ENCODE results near the gene KIF7. TPM values are rescaled to one million over a fixed set of nuclear protein-coding genes. Genes with fewer than 3 reads are reported as not detected.

KIF7 gene
- polyA plus RNA-seq, 1 experiment = 4.5 TPM

DNA sequence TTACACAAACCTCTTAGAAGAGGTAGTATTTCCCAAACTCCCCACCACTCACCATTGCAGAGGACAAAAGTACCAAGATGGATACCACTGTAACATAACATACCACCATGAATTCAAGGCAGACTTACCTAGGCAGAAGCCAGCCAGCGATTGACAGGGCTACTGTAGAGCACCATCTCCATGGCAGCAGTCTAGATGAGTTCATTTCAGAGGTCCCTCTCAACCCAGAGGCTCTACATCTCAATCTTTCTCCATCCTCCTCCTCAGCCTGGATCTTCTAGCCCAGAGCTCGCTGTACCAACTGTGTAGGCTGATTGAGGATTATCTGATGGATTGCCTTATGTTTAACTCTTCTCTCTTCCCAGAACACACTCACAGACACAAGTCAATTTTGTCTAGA lies 25.9 kb upstream of the KIF7 start:
- Histone ChIP-seq H3K27me3 (ENCODE audit: control insufficient read depth, insufficient read depth, low read length) (no peaks in the 10 kb centered on the region), H3K9me3 (ENCODE audit: control insufficient read depth, insufficient read depth, low read length) (no peaks in the 10 kb centered on the region), H3K4me3 (ENCODE audit: low read depth, low read length) (no peak overlapping the region), H3K27ac (ENCODE audit: low read depth, low read length) (no peak overlapping the region)
- no peak for DNase-seq (ENCODE audit: low read depth, low spot score)
- no peak for TF ChIP-seq CTCF (IDR thresholded peaks at IDR 0.05; ENCODE audit: low read depth, low read length)
- POLR2A ChIA-PET = interaction anchor here (0.5 kb wide), 1 partner anchor 49 kb away, joined by 13 read pairs; no protein-coding TSS in a partner anchor
- CTCF ChIA-PET = no interaction called here

- CTCF ChIA-PET = no interaction called here
- H3K27me3 ChIP-seq (ENCODE audit: control insufficient read depth, insufficient read depth, low read length) = no peaks in the 10 kb centered on the region
- no peak for DNase-seq (ENCODE audit: low read depth, low spot score)
- H3K4me3 ChIP-seq (ENCODE audit: low read depth, low read length) = no peak overlapping the region
- POLR2A ChIA-PET = no interaction called here
- no peak for TF ChIP-seq CTCF (IDR thresholded peaks at IDR 0.05; ENCODE audit: low read depth, low read length)
- no peaks in the 10 kb centered on the region for H3K9me3 ChIP-seq (ENCODE audit: control insufficient read depth, insufficient read depth, low read length)
- no peak overlapping the region for H3K27ac ChIP-seq (ENCODE audit: low read depth, low read length)
Measured at GRCh38 chr15:89680282-89680873, 25.1 kb upstream of the KIF7 start.

DNA sequence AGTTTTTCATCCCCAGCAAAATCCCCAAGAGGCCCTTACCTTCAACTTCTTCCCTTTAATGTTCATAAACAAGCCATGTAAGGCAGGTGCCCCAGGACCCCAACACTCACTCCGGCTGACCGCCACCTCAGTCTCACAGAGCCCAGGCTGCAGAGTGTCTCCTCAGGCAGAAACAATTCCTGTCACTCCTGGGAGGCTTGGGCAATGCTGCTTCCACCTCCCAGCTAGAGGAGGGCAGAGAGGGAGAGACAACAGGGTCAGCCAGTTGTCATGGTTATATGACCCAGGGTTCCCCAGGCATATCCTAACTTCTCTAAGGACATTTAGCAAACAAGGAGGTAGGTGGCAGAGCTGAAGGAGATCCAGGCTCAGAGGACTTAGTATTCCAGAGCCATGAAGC lies 23.9 kb upstream of the KIF7 start, which contains the start of gene PLIN1:
Gene PLIN1, minus strand, starts transcription at position 156 of the 400 bp plus-strand sequence. CDS start 1,878 bp downstream, outside the sequence.
- no peak within 1 kb of the TSS for H3K27ac ChIP-seq (ENCODE audit: low read depth, low read length)
- H3K4me3 ChIP-seq (ENCODE audit: low read depth, low read length) = no peak within 1 kb of the TSS
- H3K27me3 ChIP-seq (ENCODE audit: control insufficient read depth, insufficient read depth, low read length) = peaks cover 2% of the 10 kb centered on the region
- no peak for DNase-seq (ENCODE audit: low read depth, low spot score)
- no peak for TF ChIP-seq CTCF (IDR thresholded peaks at IDR 0.05; ENCODE audit: low read depth, low read length)
- ChIA-PET CTCF (no interaction called here), POLR2A (no interaction called here)
- no peaks in the 10 kb centered on the region for H3K9me3 ChIP-seq (ENCODE audit: control insufficient read depth, insufficient read depth, low read length)

DNA sequence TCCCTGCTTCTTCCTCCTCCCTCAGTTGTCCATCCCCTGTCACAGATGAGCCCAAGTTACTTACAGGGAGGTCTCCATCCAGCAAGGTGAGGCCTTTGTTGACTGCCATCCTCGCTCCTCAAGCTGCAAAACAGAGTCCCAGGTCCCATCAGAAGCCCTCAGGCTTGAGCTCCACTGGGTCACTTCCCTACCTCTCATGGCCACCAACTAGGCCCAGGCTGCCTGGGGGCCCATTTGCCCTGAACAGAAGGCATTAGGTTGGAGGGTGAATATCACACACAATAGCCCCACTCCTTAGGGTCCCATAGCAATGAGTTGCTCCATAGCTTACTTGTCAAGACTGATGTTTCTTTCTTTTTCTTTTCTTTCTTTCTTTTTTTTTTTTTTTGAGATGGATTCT lies 22.1 kb upstream of the KIF7 start:
- no peak for TF ChIP-seq CTCF (IDR thresholded peaks at IDR 0.05; ENCODE audit: low read depth, low read length)
- Histone ChIP-seq H3K4me3 (ENCODE audit: low read depth, low read length) (no peak overlapping the region), H3K9me3 (ENCODE audit: control insufficient read depth, insufficient read depth, low read length) (no peaks in the 10 kb centered on the region; the same call in 1 of the 2 replicates), H3K27me3 (ENCODE audit: control insufficient read depth, insufficient read depth, low read length) (peaks cover 2% of the 10 kb centered on the region), H3K27ac (ENCODE audit: low read depth, low read length) (no peak overlapping the region)
- DNase-seq (ENCODE audit: low read depth, low spot score) = no peak
- POLR2A ChIA-PET = no interaction called here
- CTCF ChIA-PET = no interaction called here

DNA sequence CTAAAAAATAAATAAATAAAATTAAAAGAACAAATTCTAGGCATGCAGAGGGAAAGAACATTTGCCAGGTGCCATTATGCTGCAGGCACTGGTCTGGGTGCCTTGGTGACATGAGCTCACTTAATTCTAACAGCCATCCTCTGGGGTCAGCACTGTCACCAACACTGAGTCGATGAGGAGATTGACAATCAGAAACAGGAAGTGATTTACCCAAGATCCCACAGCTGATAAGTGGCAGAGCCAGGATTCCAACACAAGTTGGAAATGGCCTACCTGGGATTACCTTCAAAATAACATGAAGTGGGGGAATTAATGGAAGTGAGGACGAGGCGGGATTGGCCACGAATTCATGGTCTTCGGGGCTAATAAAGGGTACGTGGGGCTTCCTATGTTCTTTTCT lies 20.3 kb upstream of the KIF7 start:
- CTCF ChIA-PET = interaction anchor here (0.6 kb wide), 1 partner anchor 32 kb away, joined by 9 read pairs; no protein-coding TSS in a partner anchor
- TF ChIP-seq CTCF (IDR thresholded peaks at IDR 0.05; ENCODE audit: low read depth, low read length) = no peak

More for the DNA sequence above, 20.3 kb upstream of the KIF7 start:
- peaks cover 5% of the 10 kb centered on the region for H3K27me3 ChIP-seq (ENCODE audit: control insufficient read depth, insufficient read depth, low read length)
- DNase-seq (ENCODE audit: low read depth, low spot score) = no peak
- no peak overlapping the region for H3K27ac ChIP-seq (ENCODE audit: low read depth, low read length)
- H3K9me3 ChIP-seq (ENCODE audit: control insufficient read depth, insufficient read depth, low read length) = no peaks in the 10 kb centered on the region; the same call in 1 of the 2 replicates
- POLR2A ChIA-PET = interaction anchor here (0.6 kb wide), 1 partner anchor 574 kb away, joined by 8 read pairs; no protein-coding TSS in a partner anchor
- H3K4me3 ChIP-seq (ENCODE audit: low read depth, low read length) = no peak overlapping the region
